Suprapubic skin (tissue), 3 donors: ENCODE data around the gene CITED2.

Experiments used
- EP300 ChIP-seq: sonication (generic); formaldehyde crosslinking; IDR thresholded peaks from one replicate; pipeline ENCODE4 v1.6.1; 2017; ENCODE audit warnings: antibody characterized with exemption
- POLR2A ChIP-seq, 2 donors: fragments of 450-650 bp; IDR thresholded peaks; one replicate each; pipeline ENCODE4 v1.6.1; 2017; ENCODE audit warnings: antibody characterized with exemption in 2 of 2, mild to moderate bottlenecking in 2 of 2, moderate library complexity in 2 of 2
- TF ChIP-seq, protein P1 (sequence below), 2 donors: fragments of 200-600 bp in 1 of 2; fragments of 450-650 bp in 1 of 2; sonication (generic) in 1 of 2; IDR thresholded peaks; one replicate each; pipeline ENCODE4 v1.5.1; 2016 to 2019; ENCODE audit warnings: antibody characterized with exemption in 2 of 2, mild to moderate bottlenecking in 1 of 2, moderate library complexity in 1 of 2

DNA sequence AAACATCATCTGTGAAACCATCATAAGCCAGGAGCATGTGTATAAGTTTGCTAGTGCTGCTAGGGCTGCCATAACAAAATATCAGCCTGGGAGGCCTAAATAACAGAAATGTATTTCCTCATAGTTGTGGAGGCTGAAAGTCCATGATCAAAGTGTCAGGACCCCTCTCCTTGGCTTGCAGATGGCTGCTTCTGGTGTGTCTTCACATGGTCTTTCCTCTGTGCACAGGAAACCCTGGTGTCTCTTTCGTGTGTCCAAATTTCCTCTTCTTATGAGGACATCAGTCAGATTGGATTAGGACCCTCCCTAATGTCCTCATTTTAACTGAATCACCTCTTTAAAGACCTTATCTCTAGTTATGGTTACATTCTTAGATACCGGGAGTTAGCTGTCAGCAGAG is 6.2 kb upstream of the CITED2 start:
- TF ChIP-seq, protein P1, sequence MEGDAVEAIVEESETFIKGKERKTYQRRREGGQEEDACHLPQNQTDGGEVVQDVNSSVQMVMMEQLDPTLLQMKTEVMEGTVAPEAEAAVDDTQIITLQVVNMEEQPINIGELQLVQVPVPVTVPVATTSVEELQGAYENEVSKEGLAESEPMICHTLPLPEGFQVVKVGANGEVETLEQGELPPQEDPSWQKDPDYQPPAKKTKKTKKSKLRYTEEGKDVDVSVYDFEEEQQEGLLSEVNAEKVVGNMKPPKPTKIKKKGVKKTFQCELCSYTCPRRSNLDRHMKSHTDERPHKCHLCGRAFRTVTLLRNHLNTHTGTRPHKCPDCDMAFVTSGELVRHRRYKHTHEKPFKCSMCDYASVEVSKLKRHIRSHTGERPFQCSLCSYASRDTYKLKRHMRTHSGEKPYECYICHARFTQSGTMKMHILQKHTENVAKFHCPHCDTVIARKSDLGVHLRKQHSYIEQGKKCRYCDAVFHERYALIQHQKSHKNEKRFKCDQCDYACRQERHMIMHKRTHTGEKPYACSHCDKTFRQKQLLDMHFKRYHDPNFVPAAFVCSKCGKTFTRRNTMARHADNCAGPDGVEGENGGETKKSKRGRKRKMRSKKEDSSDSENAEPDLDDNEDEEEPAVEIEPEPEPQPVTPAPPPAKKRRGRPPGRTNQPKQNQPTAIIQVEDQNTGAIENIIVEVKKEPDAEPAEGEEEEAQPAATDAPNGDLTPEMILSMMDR (IDR thresholded peaks at IDR 0.05), result no peak
- TF ChIP-seq EP300 (no peak), POLR2A (IDR thresholded peaks at IDR 0.05) (no peak)
